ENCODE results near the gene SLC2A2.

SLC2A2 gene

GRCh38 chr3:171007316-171007715 is 19.2 kb downstream of the SLC2A2 start:
- ChIA-PET CTCF (interaction anchor here (0.7 kb wide), 1 partner anchor 8 kb away, joined by 3 read pairs; no protein-coding TSS in a partner anchor), POLR2A (no interaction called here)
- no peak for TF ChIP-seq CTCF (IDR thresholded peaks at IDR 0.05; ENCODE audit: control extremely low read depth, extremely low read depth, low read depth, missing control alignments)
- no peak for DNase-seq (ENCODE audit: extremely low spot score)

DNA sequence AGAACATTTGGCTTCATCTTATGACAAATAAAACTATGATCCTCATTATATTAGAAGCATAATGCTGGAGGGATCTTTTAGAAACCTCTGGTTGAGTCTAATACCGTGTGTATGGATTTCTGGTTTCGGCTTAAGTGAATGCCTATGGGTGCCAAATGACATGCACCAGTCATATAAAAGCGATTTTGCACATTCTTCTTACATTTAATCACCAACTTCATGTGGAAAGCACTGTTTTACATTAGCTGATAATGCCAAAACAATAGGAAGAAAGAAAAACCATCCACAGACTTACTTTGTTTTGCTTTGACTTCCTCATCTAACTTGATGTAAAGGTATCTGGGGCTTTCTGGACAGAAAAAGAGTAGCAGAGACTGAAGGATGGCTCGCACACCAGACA is 20.9 kb downstream of the SLC2A2 start:
- CTCF ChIA-PET = interaction anchor here (1.8 kb wide), 1 partner anchor 12 kb away, joined by 6 read pairs; no protein-coding TSS in a partner anchor
- no peak for DNase-seq (ENCODE audit: extremely low spot score)
- no peak for TF ChIP-seq CTCF (IDR thresholded peaks at IDR 0.05; ENCODE audit: control extremely low read depth, extremely low read depth, low read depth, missing control alignments)
- POLR2A ChIA-PET = no interaction called here

GRCh38 chr3:171001957-171002694 is 24.4 kb downstream of the SLC2A2 start:
- no peak for DNase-seq (ENCODE audit: extremely low spot score)
- ChIA-PET POLR2A (no interaction called here), CTCF (interaction anchor here (1.6 kb wide), 1 partner anchor 10 kb away, joined by 3 read pairs; no protein-coding TSS in a partner anchor)
- no peak for TF ChIP-seq CTCF (IDR thresholded peaks at IDR 0.05; ENCODE audit: control extremely low read depth, extremely low read depth, low read depth, missing control alignments)

DNA sequence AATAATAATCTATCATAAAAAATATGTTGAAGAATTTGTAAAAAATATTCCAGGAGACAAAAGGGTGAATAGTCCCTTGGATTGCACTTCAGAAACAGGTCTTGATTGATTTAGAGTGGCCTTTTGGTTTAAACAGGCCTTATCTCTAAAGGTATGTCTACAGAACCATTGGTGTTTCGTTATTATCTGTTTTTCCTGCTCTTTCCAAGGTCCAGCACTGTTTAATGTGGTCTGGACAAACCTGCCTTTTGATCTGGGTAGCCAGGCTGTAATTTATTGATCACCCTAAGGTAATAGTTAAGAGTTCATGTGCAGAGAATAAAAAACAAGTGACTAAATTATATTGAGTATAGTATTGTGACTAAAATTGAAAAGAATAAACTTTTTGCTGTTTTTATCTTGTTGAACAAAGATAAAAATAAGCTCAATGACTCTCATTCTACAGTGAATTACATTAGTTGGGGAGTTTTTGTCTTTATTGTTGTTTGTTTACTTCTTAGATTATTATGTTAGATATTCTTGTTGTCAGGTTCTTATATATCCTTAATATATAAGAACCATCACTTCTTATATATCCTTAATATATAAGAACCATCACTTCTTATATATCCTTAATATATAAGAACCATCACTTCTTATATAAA is 25.1 kb downstream of the SLC2A2 start:
- no peak for TF ChIP-seq CTCF (IDR thresholded peaks at IDR 0.05; ENCODE audit: control extremely low read depth, extremely low read depth, low read depth, missing control alignments)
- no peak for DNase-seq (ENCODE audit: extremely low spot score)
- CTCF ChIA-PET = interaction anchor here (1.6 kb wide), 1 partner anchor 11 kb away, joined by 3 read pairs; no protein-coding TSS in a partner anchor

DNA sequence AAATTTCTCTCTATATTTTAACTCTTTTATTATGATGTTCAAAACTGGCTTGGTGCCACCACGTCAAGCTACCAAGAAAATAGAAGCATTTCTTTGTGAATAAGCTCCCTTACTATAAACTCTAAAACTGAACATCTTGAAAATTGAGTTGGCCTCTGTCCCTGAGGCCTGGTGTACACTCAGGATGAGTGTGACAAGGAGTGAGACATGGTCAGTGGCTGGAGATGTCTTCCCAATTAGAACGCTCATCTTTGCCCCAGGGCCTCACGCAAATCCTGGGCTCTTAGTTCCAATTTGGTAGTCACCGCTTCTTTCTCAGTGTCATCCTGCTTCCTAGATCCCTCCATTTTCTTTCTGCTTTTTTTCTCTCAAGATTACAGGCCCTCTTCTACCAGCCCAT is 26.2 kb downstream of the SLC2A2 start:
- POLR2A ChIA-PET = interaction anchor here (0.6 kb wide), 1 partner anchor 127 kb away, joined by 3 read pairs; no protein-coding TSS in a partner anchor
- DNase-seq (ENCODE audit: extremely low spot score) = no peak
- CTCF ChIA-PET = no interaction called here
- no peak for TF ChIP-seq CTCF (IDR thresholded peaks at IDR 0.05; ENCODE audit: control extremely low read depth, extremely low read depth, low read depth, missing control alignments)

More for the DNA sequence above, 25.1 kb downstream of the SLC2A2 start:
- POLR2A ChIA-PET = no interaction called here

- ChIA-PET CTCF (no interaction called here), POLR2A (interaction anchor here (0.6 kb wide), 1 partner anchor 127 kb away, joined by 3 read pairs; no protein-coding TSS in a partner anchor)
- no peak for DNase-seq (ENCODE audit: extremely low spot score)
- no peak for TF ChIP-seq CTCF (IDR thresholded peaks at IDR 0.05; ENCODE audit: control extremely low read depth, extremely low read depth, low read depth, missing control alignments)
These were observed 26.7 kb downstream of the SLC2A2 start for GRCh38 chr3:170999737-171000242.

All from GM10248 (cell line).